Vagina (tissue), 2 donors: Measurements from ENCODE around the gene LGALS1.

Source experiments
- CTCF ChIP-seq, 3 experiments: fragments of 450-650 bp in 2 of 3; fragments of 200-600 bp in 1 of 3; sonication (generic) in 1 of 3; IDR thresholded peaks; one replicate each; pipeline ENCODE4 v1.5.1; 2017 to 2019; ENCODE audit warnings: antibody characterized with exemption in 3 of 3, mild to moderate bottlenecking in 2 of 3, moderate library complexity in 2 of 3
- POLR2A ChIP-seq, 2 donors: fragments of 450-650 bp; IDR thresholded peaks; one replicate each; pipeline ENCODE4 v1.6.1; 2017; ENCODE audit warnings: antibody characterized with exemption in 2 of 2, mild to moderate bottlenecking in 2 of 2, moderate library complexity in 2 of 2
- POLR2AphosphoS5 ChIP-seq, 2 donors: sonication (generic); formaldehyde crosslinking; IDR thresholded peaks; one replicate each; pipeline ENCODE4 v1.9.0; 2017; ENCODE audit warnings: antibody characterized with exemption in 2 of 2, mild to moderate bottlenecking in 2 of 2, low read depth in 1 of 2; ENCODE audit not compliant: insufficient read depth in 1 of 2

GRCh38 chr22:37647317-37647716, 28.1 kb upstream of the LGALS1 start:
- TF ChIP-seq CTCF (IDR thresholded peaks at IDR 0.05) (no peak), POLR2A (IDR thresholded peaks at IDR 0.05) (no peak), POLR2AphosphoS5 (IDR thresholded peaks at IDR 0.05; ENCODE audit: insufficient read depth in 1 of 2, low read depth in 1 of 2) (no peak)
